Activated CD4-positive, alpha-beta T cell treated with anti-CD3 and anti-CD28 coated beads, Interleukin-2, amount 50 U/mL, for 16 hours (primary cell): Measurements from ENCODE around the gene ADGRD1.

Source experiments
- DNase-seq: peaks from one replicate; pipeline ENCODE4 v3.0.0-alpha.2; 2020

Gene ADGRD1

DNA sequence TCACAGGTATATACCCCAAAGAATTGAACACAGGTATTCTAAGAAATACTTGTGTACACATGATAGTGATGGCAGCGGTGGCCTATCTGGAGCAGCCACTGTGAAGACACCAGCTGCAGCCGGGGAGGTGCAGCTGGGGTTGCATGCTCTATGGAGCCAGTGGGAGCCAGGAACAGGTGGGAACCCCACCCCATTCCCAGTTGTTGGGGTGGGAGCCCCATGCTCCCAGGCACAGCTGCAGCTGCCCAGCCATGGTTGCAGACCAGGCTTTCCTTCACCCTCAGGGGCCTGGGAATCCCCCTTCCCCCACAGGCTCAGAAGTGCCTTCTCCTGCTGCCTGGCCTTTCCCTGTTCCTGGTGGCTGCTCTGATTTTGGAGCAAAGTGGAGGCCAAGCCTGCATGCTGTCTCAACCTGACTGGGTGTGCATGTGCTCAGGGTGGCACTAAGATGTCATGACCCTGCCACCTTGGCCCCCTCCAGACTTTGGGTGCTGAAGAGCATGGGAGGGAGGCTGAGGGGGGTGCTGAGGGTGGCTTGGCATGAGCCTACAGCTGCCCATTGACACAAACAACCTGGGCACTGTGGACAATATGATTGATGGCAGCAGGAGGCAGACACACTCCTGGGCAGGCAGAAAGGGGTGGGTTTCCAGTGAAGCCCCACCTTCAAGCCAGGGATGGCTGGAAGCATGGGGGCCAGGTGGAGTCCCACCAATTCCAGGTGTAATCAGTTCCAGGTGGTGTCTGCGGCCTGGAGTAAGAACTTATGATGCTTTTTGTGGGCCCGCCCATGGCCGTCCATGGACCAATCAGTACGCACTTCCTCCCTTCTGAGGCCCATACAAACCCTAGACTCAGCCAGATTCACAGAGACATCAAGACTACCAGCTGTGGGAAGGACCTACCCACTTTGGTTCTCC is 234.7 kb downstream of the ADGRD1 start:
- DNase-seq, result no peak

DNA sequence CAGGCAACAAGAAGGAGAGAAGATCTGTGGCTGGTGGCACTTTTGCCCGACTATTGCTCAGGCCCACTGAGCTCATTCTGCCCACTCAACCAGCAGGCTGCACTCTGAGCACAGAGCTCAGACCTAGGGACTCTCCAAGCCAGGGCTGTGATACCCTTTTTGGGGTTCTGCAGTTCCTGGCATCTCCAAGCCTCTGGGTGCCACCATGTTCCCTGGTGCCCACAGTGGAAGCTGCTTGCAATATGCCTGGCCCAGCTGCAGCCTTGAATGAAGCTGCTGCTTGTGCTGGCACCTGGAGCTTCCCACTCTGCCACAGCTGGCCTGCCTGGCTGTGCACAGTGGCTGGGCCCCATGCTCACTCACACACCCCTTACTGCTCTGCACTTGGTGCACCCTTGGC is 236.1 kb downstream of the ADGRD1 start:
- DNase-seq, result no peak

DNA sequence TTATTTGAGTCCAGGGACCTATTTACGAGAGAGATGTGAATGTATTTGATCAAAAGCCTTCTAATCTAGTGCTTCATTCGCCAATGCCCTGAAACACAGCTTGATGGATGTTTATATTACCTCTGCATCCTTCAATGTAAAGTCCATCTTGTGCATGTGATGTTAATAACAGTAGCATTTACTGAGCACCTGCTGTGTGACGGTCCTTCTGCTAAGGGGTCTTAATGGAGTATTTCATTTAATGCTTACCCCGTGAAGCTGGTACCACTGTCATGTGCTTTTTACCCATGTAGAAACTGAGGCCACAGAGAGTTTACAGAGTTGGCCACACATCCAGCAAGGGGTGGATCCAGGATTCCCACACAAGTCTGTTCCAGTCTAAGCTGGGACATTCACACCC is 237.3 kb downstream of the ADGRD1 start:
- no peak for DNase-seq
